Stimulated activated effector memory CD8-positive, alpha-beta T cell treated with anti-CD3 and anti-CD28 coated beads, Interleukin-12 subunit alpha, Interleukin-12 subunit beta, amount 100 ng/mL, for 72 hours (primary cell): ENCODE results near the gene CCDC182.

ENCODE experiments used
- ATAC-seq: fragments of 150-1000 bp; cut with Tn5 transposase; 2 replicates; pipeline ENCODE4 v1.10.0; 2021
- DNase-seq, 2 donors: peaks; one replicate each; pipeline ENCODE4 v3.0.0; 2021 to 2022; ENCODE audit warnings: low spot score in 2 of 2
- H3K27ac Mint-ChIP-seq: one replicate; pipeline ENCODE4 v1.8.0; 2022; ENCODE audit warnings: mild to moderate bottlenecking, mixed read lengths
- H3K36me3 Mint-ChIP-seq: one replicate; pipeline ENCODE4 v1.8.0; 2022; ENCODE audit warnings: mild to moderate bottlenecking, mixed read lengths
- H3K4me1 Mint-ChIP-seq: one replicate; pipeline ENCODE4 v1.8.0; 2022; ENCODE audit warnings: mixed read lengths
- H3K4me3 Mint-ChIP-seq: one replicate; pipeline ENCODE4 v1.8.0; 2022; ENCODE audit warnings: mild to moderate bottlenecking, mixed read lengths
- H3K9me3 Mint-ChIP-seq: one replicate; pipeline ENCODE4 v1.8.0; 2022; ENCODE audit warnings: mixed read lengths

Gene CCDC182

DNA sequence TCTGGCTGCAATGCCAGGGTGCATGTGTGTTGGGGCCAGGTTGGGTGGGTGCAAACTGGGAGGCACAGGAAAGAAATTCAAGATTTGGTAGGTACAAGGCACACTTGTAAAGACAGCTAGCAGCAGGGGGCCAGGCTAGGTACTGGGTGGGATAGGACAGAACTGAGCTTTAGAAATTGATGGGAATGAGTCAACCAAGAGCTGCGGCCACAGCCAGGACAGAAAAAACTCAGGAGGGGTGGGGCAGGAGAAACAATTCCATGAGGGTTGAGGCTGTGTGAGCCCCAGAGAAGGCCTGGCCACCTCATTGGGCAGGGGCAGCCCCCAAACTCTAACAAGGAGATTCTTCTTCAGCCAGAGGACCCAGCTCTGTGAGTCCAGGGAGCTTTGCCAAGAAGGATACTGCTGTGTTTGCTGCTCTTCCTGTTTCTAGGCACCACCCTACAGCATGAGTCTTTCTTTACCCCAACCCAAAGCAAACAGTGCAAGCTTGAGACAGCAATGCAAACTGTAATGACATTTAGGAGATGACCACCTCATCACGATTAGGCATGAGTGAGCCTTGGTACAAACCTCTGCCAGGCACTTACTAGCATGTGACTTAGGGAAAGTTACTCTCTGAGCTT, 21.3 kb upstream of the CCDC182 start:
- H3K4me3 Mint-ChIP-seq = no peak overlapping the region
- H3K27ac Mint-ChIP-seq = no peak overlapping the region
- no peaks in the 10 kb centered on the region for H3K36me3 Mint-ChIP-seq
- no peak for DNase-seq
- H3K4me1 Mint-ChIP-seq = peaks cover 4% of the 10 kb centered on the region
- no peaks in the 10 kb centered on the region for H3K9me3 Mint-ChIP-seq
- ATAC-seq = no peak

- ATAC-seq = no peak
- Mint-ChIP-seq H3K36me3 (no peaks in the 10 kb centered on the region), H3K9me3 (no peaks in the 10 kb centered on the region), H3K4me3 (no peak overlapping the region), H3K27ac (no peak overlapping the region), H3K4me1 (peaks cover 4% of the 10 kb centered on the region)
- DNase-seq = no peak
Observed at GRCh38 chr17:57762452-57763395, 17.6 kb upstream of the CCDC182 start.

- Mint-ChIP-seq H3K27ac (no peak overlapping the region), H3K4me1 (no peaks in the 10 kb centered on the region), H3K4me3 (no peak overlapping the region), H3K36me3 (no peaks in the 10 kb centered on the region), H3K9me3 (no peaks in the 10 kb centered on the region)
- ATAC-seq = no peak
- DNase-seq = no peak
Observed at GRCh38 chr17:57761887-57762286, 16.8 kb upstream of the CCDC182 start.

- Mint-ChIP-seq H3K4me1 (no peaks in the 10 kb centered on the region), H3K4me3 (no peak overlapping the region), H3K36me3 (no peaks in the 10 kb centered on the region), H3K27ac (no peak overlapping the region), H3K9me3 (no peaks in the 10 kb centered on the region)
- ATAC-seq (no peak), DNase-seq (no peak)
Observed at GRCh38 chr17:57760046-57760445, 14.9 kb upstream of the CCDC182 start.

DNA sequence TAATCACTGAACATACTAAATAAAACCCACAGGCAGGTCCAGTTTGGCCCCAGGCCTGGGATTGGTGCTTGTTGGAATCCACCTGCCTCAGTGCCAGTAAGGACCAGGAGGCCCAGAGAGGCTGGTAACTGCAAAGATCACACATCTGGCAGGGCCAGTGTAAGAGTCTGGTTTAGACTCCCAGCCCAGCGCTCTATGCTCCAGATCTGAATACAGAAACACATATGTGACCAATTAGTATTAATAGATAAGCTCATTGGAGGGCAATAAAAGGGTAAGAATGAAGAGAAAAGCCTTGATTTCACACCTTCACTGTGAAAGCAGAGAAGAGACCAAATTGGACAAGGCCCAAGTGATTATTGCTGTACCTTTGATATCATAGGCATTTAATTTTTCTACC, 13.6 kb upstream of the CCDC182 start:
- Mint-ChIP-seq H3K27ac (no peak overlapping the region), H3K9me3 (no peaks in the 10 kb centered on the region), H3K4me3 (no peak overlapping the region), H3K36me3 (no peaks in the 10 kb centered on the region), H3K4me1 (no peaks in the 10 kb centered on the region)
- ATAC-seq (no peak), DNase-seq (no peak)

DNA sequence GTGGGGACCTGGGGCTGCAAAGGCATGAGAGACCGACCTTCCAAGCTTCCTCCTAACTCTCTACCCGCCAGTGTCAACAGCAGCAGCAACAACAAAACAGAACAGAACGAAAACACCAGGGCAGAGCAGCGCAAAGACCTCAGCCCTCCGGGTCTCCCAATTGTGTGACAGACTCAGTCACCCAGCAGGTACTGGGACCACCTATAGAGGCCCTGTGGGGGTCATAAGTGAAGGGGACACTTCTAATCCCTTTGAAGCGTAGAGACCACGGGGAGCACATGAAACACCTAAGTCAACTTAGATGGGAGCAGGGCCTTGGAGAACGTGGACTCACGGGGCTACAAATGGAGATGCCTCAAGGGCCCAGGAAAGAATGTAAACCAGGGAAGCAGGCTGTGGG, 12.6 kb upstream of the CCDC182 start:
- DNase-seq = no peak
- H3K4me3 Mint-ChIP-seq = no peak overlapping the region
- H3K27ac Mint-ChIP-seq = no peak overlapping the region
- ATAC-seq = no peak
- H3K36me3 Mint-ChIP-seq = no peaks in the 10 kb centered on the region
- no peaks in the 10 kb centered on the region for H3K9me3 Mint-ChIP-seq
- no peaks in the 10 kb centered on the region for H3K4me1 Mint-ChIP-seq

DNA sequence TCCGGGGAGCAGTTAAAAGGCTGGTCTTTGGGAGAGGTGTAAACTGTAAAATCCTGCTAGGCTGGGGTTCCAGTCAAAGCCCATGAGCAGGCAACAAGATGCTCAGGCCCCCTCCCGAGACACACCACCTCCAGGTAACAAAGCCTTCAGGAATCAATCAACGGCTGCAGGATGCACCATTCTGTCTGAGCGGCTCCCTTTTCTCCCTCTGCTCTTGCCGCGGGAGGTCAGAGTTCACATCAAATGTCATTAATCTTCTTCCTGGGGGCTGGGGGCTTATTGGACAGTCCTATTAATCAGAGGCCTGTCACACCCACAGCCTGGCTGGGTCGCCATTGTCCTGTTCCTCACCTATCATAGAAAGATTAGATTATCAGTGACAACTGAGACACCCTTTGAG, 11.9 kb upstream of the CCDC182 start:
- Mint-ChIP-seq H3K27ac (no peak overlapping the region), H3K4me1 (no peaks in the 10 kb centered on the region), H3K9me3 (no peaks in the 10 kb centered on the region), H3K4me3 (no peak overlapping the region), H3K36me3 (no peaks in the 10 kb centered on the region)
- ATAC-seq = no peak
- DNase-seq = no peak

DNA sequence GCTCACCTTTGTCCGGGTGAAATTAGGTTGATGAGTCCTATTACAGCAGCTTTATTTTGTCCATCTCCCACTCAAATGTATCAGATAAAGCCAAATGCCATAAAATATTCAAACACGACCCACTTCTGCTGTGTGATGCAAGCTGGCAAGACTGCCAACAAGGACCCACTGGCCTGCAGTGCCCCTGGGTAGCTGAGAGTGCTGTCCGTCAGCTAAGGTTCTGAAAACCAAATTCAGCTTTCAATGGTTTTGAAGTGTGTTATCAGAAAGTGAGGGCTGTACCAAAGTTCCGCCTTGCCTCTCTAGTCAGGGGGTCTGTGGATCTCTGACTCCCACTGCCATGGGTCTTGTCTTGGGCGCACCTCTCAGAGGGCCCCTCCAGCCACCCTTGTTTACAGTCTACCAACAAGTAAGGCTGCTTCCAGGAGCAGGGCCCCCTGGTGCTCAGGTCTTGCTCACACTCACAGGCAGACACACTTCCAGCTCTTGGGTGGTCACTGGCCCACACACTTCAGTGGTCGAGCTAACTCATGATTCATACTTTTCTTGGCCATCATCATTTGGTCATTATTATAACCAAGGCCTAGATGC, 10.5 kb upstream of the CCDC182 start:
- Mint-ChIP-seq H3K27ac (no peak overlapping the region), H3K4me1 (no peaks in the 10 kb centered on the region), H3K9me3 (no peaks in the 10 kb centered on the region), H3K4me3 (no peak overlapping the region), H3K36me3 (no peaks in the 10 kb centered on the region)
- ATAC-seq = no peak
- DNase-seq = no peak

DNA sequence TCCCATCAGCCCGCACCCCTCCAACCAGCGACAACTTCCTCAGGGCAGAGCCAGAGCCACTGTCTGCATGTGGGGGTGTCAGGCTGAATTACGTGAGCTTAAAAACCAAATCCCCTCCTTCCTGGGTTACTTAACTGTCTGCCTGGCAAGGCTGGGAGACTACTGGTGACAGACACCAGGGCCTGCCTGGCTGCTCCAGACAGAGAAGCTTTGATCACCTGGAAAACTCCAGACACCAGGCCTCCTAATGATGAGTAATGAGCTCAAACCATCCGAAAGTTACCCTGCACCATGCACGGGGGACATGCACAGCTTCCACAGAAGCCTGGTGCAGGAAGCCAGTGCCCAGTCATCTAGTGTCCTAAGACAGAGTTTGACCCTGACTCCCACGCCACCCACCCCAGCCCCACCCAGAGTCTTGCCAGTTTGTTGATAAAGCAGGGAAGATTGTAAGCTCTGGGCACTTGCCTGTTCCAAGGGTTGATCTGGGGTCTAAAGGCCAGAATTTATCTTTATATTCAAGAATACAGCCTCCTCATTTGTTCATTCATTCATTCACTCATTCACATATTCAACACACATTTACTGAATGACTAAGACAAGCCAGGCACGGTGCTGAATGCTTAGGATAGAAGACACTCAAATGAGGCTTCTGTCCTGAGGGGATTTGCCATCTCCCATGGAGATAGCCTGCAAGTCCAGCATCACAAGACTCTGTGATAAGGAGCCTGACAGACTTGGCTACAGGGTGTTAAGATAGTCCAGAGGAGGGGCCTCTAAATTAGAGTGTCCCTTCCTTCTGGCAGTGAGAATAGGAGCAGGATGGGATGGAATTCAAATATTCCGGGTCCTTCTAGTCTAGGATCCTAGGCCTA, 7.2 kb upstream of the CCDC182 start:
- H3K27ac Mint-ChIP-seq = no peak overlapping the region
- DNase-seq = no peak
- H3K9me3 Mint-ChIP-seq = no peaks in the 10 kb centered on the region
- peaks cover 14% of the 10 kb centered on the region for H3K4me1 Mint-ChIP-seq
- no peaks in the 10 kb centered on the region for H3K36me3 Mint-ChIP-seq
- H3K4me3 Mint-ChIP-seq = no peak overlapping the region
- no peak for ATAC-seq

DNA sequence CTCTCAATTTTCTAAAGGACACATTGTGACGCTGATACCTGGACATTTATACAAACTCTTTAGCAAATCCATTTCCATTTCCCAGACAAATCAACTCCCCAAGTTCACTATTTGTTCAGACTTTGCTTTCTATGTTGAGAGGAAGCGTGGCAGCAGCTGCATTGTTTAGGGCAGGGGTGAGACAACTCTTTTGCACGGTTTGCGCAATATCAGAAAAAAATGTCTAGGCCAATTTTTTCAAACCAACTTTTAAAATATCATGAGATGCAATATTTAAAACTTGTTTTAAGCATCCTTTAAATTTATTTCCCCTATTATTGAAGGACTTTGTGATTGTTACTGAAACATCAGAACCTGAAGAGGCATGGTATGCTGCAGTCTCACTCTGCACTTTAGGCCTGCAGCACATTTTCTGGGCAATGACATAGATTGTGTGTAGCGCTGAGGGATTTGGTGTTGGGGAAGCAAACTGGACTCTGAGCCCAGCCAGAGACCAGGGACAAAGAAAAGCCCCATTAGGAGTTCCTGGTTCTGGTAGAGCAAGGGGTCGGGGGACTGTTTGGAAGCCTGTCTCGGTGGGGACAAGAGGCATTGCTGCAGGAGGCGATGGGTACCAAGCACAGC, 6.4 kb upstream of the CCDC182 start:
- ATAC-seq = no peak
- Mint-ChIP-seq H3K36me3 (no peaks in the 10 kb centered on the region), H3K4me3 (no peak overlapping the region), H3K4me1 (peaks cover 15% of the 10 kb centered on the region), H3K27ac (no peak overlapping the region), H3K9me3 (no peaks in the 10 kb centered on the region)
- DNase-seq = no peak

GRCh38 chr17:57750895-57751294, 5.8 kb upstream of the CCDC182 start:
- Mint-ChIP-seq H3K9me3 (no peaks in the 10 kb centered on the region), H3K4me3 (no peak overlapping the region), H3K27ac (no peak overlapping the region)

DNA sequence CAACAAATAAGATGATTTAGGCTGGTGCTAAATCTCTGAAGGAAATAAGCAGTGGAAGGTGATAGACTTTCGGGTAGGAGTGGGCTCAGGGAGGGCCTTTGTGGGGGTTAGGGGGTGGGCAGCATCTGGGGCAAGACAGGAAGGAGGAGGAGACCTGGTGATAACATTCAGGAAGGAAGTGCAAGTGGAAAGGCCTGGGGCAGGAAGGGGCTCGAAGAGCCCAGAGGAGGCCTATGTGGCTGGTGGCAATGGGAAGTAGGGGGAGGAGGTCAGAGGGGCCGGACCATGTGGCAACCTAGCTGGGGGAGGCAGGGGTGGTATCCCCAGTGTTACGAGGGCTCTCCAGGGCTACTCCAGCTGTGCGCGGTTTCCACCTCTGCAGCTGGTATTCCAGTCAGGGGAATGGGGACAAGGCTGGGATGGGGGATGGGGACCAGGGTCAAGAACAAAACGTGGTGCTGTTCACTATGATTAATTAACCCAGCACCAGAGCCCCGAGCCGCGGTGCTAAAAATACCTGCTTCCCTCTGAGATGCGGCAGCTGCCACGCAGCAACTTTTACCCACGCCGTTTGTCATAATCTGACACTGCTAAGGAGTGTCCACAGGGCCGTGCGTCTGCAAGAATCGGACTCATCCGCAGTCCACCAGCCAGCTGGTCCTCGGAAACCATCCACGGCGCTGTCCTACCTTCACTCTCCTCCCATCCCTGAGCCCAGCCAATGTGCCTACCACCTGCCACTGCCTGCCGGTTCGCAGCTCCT, 5.2 kb upstream of the CCDC182 start:
- no peak for ATAC-seq
- no peaks in the 10 kb centered on the region for H3K36me3 Mint-ChIP-seq
- peaks cover 15% of the 10 kb centered on the region for H3K4me1 Mint-ChIP-seq
- no peaks in the 10 kb centered on the region for H3K9me3 Mint-ChIP-seq
- H3K4me3 Mint-ChIP-seq = no peak overlapping the region
- peak overlapping the region; percentile 45 for H3K27ac Mint-ChIP-seq
- no peak for DNase-seq

More at GRCh38 chr17:57750895-57751294, 5.8 kb upstream of the CCDC182 start:
- ATAC-seq (no peak), DNase-seq (no peak)
- peaks cover 15% of the 10 kb centered on the region for H3K4me1 Mint-ChIP-seq
- no peaks in the 10 kb centered on the region for H3K36me3 Mint-ChIP-seq

DNA sequence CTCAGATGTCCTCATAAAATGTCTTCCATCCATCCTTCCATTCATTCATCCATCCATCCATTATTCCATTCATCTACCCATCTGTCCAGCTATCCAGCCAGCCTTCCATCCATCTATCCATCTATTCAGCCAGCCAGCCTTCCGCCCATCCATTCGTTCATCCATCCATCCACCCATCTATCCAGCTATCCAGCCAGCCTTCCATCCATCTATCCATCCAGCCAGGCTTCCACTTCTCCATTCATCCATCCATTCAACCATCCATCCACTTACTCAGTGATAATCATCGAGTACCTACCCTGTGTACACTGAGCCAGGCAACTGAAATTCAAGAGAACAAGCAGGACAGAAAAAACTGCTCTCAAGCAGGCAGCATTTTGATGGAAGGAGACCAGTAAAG, 4.6 kb upstream of the CCDC182 start:
- Mint-ChIP-seq H3K4me1 (peaks cover 15% of the 10 kb centered on the region), H3K4me3 (no peak overlapping the region), H3K27ac (peak overlapping the region; percentile 45), H3K36me3 (no peaks in the 10 kb centered on the region), H3K9me3 (no peaks in the 10 kb centered on the region)
- DNase-seq = no peak
- no peak for ATAC-seq
